GM12878 (cell line): ENCODE results near the gene CEP128. TPM values are rescaled to one million over a fixed set of nuclear protein-coding genes. Genes with fewer than 3 reads are reported as not detected.

Experiments used
- ATAC-seq: fragments of 200-7000 bp; cut with Tn5 transposase; 3 replicates; pipeline ENCODE4 v1.9.1; 2020; ENCODE audit warnings: mild to moderate bottlenecking, moderate library complexity
- BruUV-seq: library from RNA; stranded (reverse); fragments of 400-500 nt; replicated peaks from 2 replicates; lab custom pipeline; 2021; lab: Mats Ljungman, UMichigan
- CTCF ChIA-PET: fragments of 300-600 bp; sonication (Branson Sonifier 250); formaldehyde crosslinking; extraction: SDS; loops from one replicate; lab custom pipeline; 2021; ENCODE audit warnings: inconsistent platforms; lab: Yijun Ruan, JAX
- POLR2A ChIA-PET: fragments of 350-600 bp; formaldehyde crosslinking; extraction: SDS; loops from one replicate; lab custom pipeline; 2021; ENCODE audit warnings: inconsistent platforms; lab: Charles Lee
- RAD21 ChIA-PET: fragments of 300-600 bp; sonication (Branson Sonifier 250); formaldehyde crosslinking; loops from one replicate; lab custom pipeline; 2023; ENCODE audit warnings: antibody characterized with exemption; ENCODE audit not compliant: unreplicated experiment; lab: Charles Lee
- SMC1A ChIA-PET: fragments of 300-600 bp; sonication (Branson Sonifier 250); formaldehyde crosslinking; loops from one replicate; lab custom pipeline; 2023; ENCODE audit not compliant: unreplicated experiment, uncharacterized antibody; lab: Charles Lee
- DNase-seq: peaks from one replicate; pipeline ENCODE4 v3.0.0-alpha.2; 2011; ENCODE audit warnings: low read depth, low spot score
- FAIRE-seq: peaks from 3 replicates; lab custom pipeline; 2011; peaks lifted over from hg19 to GRCh38; lab: Jason Lieb, UNC
- H2AFZ ChIP-seq: 2 replicates; pipeline ENCODE4 v1.6.0; 2011; ENCODE audit warnings: low read depth, low read length, control low read depth; ENCODE audit not compliant: control insufficient read depth
- H3K27ac ChIP-seq: 2 replicates; pipeline ENCODE4 v1.5.1; 2011; ENCODE audit warnings: control low read depth; ENCODE audit not compliant: control insufficient read depth, insufficient read depth
- H3K27me3 ChIP-seq, 2 experiments: replicated peaks in 1 of 2; 2 replicates each; pipeline versions ENCODE4 v1.6.0 to v1.6.1; 2011; ENCODE audit warnings: low read length in 1 of 2; ENCODE audit not compliant: control insufficient read depth in 2 of 2, insufficient read depth in 2 of 2
- H3K36me3 ChIP-seq, 2 experiments: 2 replicates each; pipeline ENCODE4 v1.5.1; 2011; ENCODE audit warnings: low read length in 1 of 2; ENCODE audit not compliant: control insufficient read depth in 2 of 2, insufficient read depth in 2 of 2
- H3K4me1 ChIP-seq: 2 replicates; pipeline ENCODE4 v1.6.1; 2011; ENCODE audit warnings: mild to moderate bottlenecking, low read length, moderate library complexity, mixed read lengths; ENCODE audit not compliant: control insufficient read depth, insufficient read depth
- H3K4me2 ChIP-seq: 2 replicates; pipeline ENCODE4 v1.6.0; 2011; ENCODE audit warnings: control low read depth; ENCODE audit not compliant: control insufficient read depth, insufficient read depth
- H3K4me3 ChIP-seq: fragments of 200-600 bp; sonication (generic); 2 replicates; pipeline ENCODE4 v1.5.1; 2016
- H3K79me2 ChIP-seq: 2 replicates; pipeline ENCODE4 v1.6.0; 2011; ENCODE audit warnings: low read length; ENCODE audit not compliant: control insufficient read depth, insufficient read depth
- H3K9ac ChIP-seq: 2 replicates; pipeline ENCODE4 v1.8.0; 2011; ENCODE audit warnings: low read length, control low read depth, mixed read lengths; ENCODE audit not compliant: control insufficient read depth, insufficient read depth
- H3K9me3 ChIP-seq: replicated peaks from 3 replicates; pipeline ENCODE4 v1.5.1; 2011; ENCODE audit warnings: mild to moderate bottlenecking, low read length; ENCODE audit not compliant: control insufficient read depth, insufficient read depth
- H4K20me1 ChIP-seq: 2 replicates; pipeline ENCODE4 v1.6.0; 2011; ENCODE audit not compliant: control insufficient read depth, insufficient read depth
- ASH2L ChIP-seq: fragments of 300-600, 200-600 bp; sonication (generic); IDR thresholded peaks from 2 replicates; pipeline ENCODE4 v1.6.1; 2017; ENCODE audit warnings: low read depth, mild to moderate bottlenecking, borderline replicate concordance
- BCL11A ChIP-seq: IDR thresholded peaks from 2 replicates; pipeline ENCODE4 v1.6.1; 2011; ENCODE audit warnings: low read depth, low read length
- CBX3 ChIP-seq: fragments of 200-600 bp; sonication (generic); IDR thresholded peaks from 2 replicates; pipeline ENCODE4 v1.6.1; 2016; ENCODE audit warnings: low read depth, borderline replicate concordance
- EZH2 ChIP-seq: IDR thresholded peaks from 2 replicates; pipeline ENCODE4 v1.6.1; 2012; ENCODE audit warnings: low read depth, mild to moderate bottlenecking, control low read depth, inconsistent platforms, low read length, borderline replicate concordance; ENCODE audit not compliant: control insufficient read depth
- FOS ChIP-seq: IDR thresholded peaks from 3 replicates; pipeline ENCODE4 v1.6.1; 2011; ENCODE audit warnings: borderline replicate concordance; ENCODE audit not compliant: insufficient read length; ENCODE audit errors: extremely low read depth
- HCFC1 ChIP-seq: fragments of 150-350 bp; IDR thresholded peaks from 2 replicates; pipeline ENCODE4 v1.6.1; 2014; ENCODE audit warnings: low read length
- HDAC6 ChIP-seq: fragments of 200-600 bp; sonication (generic); IDR thresholded peaks from one replicate; pipeline ENCODE4 v1.8.0; 2017; ENCODE audit warnings: antibody characterized with exemption; ENCODE audit not compliant: unreplicated experiment
- MXI1 ChIP-seq: fragments of 150-350 bp; IDR thresholded peaks from 2 replicates; pipeline ENCODE4 v1.6.1; 2011; ENCODE audit warnings: low read depth, mild to moderate bottlenecking, inconsistent platforms, low read length, improper control_type of control experiment
- MYC ChIP-seq: IDR thresholded peaks from 2 replicates; pipeline ENCODE4 v1.6.1; 2011; ENCODE audit warnings: mild to moderate bottlenecking, low read length, moderate library complexity, inconsistent platforms; ENCODE audit not compliant: insufficient read depth, insufficient replicate concordance, insufficient read length, severe bottlenecking
- NR2C2 ChIP-seq: IDR thresholded peaks from 2 replicates; pipeline ENCODE4 v1.6.1; 2011; ENCODE audit warnings: borderline replicate concordance, low read depth; ENCODE audit not compliant: control insufficient read depth, insufficient read length
- POU2F2 ChIP-seq: IDR thresholded peaks from 3 replicates; pipeline ENCODE4 v1.6.1; 2011; ENCODE audit warnings: low read depth, mild to moderate bottlenecking, low read length, borderline replicate concordance
- SMAD5 ChIP-seq: IDR thresholded peaks from 2 replicates; pipeline ENCODE4 v1.6.1; 2016; ENCODE audit warnings: antibody characterized with exemption, low read depth
- SMC3 ChIP-seq: IDR thresholded peaks from 2 replicates; pipeline ENCODE4 v1.6.1; 2011; ENCODE audit warnings: low read length, improper control_type of control experiment, borderline replicate concordance
- TBL1XR1 ChIP-seq: IDR thresholded peaks from 2 replicates; pipeline ENCODE4 v1.6.1; 2012; ENCODE audit warnings: low read depth, low read length, improper control_type of control experiment
- ZNF384 ChIP-seq: IDR thresholded peaks from 2 replicates; pipeline ENCODE4 v1.6.1; 2012; ENCODE audit warnings: low read depth, mild to moderate bottlenecking, low read length, improper control_type of control experiment, borderline replicate concordance
- WGBS: methylation state at CpG from one replicate; pipeline ENCODE4 v1.1.6; 2016; ENCODE audit warnings: low lambda C conversion rate; ENCODE audit not compliant: insufficient replicate concordance, insufficient coverage; ENCODE audit errors: missing lambda C conversion rate; 5-methylcytosine and 5-hydroxymethylcytosine counted together
- in situ Hi-C: fragments of 300-500 bp; cut with MboI; formaldehyde crosslinking; loops from 9 replicates; pipeline ENCODE4 v1.14.3; 2018; ENCODE audit warnings: mixed read lengths
- intact Hi-C: fragments of 100-400 bp; cut with micrococcal nuclease; formaldehyde crosslinking; loops from one replicate; pipeline ENCODE4 v1.14.2; 2022; ENCODE audit not compliant: unreplicated experiment
- polyA plus RNA-seq, 11 experiments: library from polyadenylated mRNA; depleted of rRNA in 4 of 11; unstranded in 6 of 11; stranded (reverse) in 5 of 11; fragments of >200 nt; fragmentation: Nextera tagmentation in 4 of 11; fragmentation: Illumina TruSeq in 1 of 11; extraction: Ambion mirVana in 4 of 11; extraction: Trizol in 1 of 11; gene quantifications; 1 replicate in 1 of 11; 2 replicates in 10 of 11; pipeline versions ENCODE4 v1.2.1 to v1.2.3, GENCODE V29; 2011 to 2016; ENCODE audit warnings: inconsistent platforms in 2 of 11, missing spikeins in 2 of 11, low read depth in 1 of 11
- total RNA-seq, 4 experiments: library from RNA; depleted of rRNA in 3 of 4; stranded (reverse); fragments of >200 nt in 3 of 4; fragmentation: Illumina TruSeq in 1 of 4; extraction: Trizol in 1 of 4; gene quantifications; 2 replicates each; pipeline versions ENCODE4 v1.2.1 to v1.2.3, GENCODE V29; 2013 to 2021
- TF ChIP-seq, protein P1 (sequence below): IDR thresholded peaks from 2 replicates; pipeline ENCODE4 v1.6.1; 2012; ENCODE audit warnings: low read depth, low read length, improper control_type of control experiment
- TF ChIP-seq, protein P2 (sequence below): fragments of 150-350 bp; IDR thresholded peaks from 2 replicates; pipeline ENCODE4 v1.6.1; 2014; ENCODE audit warnings: mild to moderate bottlenecking, low read depth, low read length

Gene CEP128
- total and polyA plus RNA-seq, 10 of the 15 experiments (the other 5 are each of a cell fraction or from before 2014, with no cell fraction given): 1.1 to 6.7 (median 3.4) TPM

DNA sequence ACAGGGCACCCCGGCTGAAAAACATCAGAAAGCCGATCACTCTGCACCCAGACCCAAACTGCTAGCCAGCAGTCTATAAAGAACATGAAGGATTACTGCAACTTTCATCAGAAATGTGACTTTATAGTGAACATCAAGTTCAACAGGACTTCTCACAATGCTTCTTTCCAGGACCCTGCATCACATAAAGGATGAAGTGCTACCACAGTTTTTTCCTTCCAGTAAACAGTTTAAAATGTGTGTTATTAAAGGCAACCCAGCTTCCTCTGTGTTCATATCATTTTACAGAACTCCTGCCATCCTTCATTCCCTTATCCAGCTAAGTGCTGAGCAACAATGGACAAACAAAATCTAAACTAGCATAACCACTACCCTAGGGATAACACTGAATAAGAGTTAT, 449.9 kb downstream of the CEP128 start:
- Histone ChIP-seq H4K20me1 (no peaks in the 10 kb centered on the region), H3K4me2 (no peak overlapping the region)
- FAIRE-seq: no peak
- no peak for TF ChIP-seq SMAD5
- TF ChIP-seq, protein P1, sequence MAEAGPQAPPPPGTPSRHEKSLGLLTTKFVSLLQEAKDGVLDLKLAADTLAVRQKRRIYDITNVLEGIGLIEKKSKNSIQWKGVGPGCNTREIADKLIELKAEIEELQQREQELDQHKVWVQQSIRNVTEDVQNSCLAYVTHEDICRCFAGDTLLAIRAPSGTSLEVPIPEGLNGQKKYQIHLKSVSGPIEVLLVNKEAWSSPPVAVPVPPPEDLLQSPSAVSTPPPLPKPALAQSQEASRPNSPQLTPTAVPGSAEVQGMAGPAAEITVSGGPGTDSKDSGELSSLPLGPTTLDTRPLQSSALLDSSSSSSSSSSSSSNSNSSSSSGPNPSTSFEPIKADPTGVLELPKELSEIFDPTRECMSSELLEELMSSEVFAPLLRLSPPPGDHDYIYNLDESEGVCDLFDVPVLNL: no peak
- TF ChIP-seq ZNF384: no peak
- TF ChIP-seq CBX3: no peak
- TF ChIP-seq FOS: no peak
- TF ChIP-seq HCFC1: no peak
- TF ChIP-seq, protein P2, sequence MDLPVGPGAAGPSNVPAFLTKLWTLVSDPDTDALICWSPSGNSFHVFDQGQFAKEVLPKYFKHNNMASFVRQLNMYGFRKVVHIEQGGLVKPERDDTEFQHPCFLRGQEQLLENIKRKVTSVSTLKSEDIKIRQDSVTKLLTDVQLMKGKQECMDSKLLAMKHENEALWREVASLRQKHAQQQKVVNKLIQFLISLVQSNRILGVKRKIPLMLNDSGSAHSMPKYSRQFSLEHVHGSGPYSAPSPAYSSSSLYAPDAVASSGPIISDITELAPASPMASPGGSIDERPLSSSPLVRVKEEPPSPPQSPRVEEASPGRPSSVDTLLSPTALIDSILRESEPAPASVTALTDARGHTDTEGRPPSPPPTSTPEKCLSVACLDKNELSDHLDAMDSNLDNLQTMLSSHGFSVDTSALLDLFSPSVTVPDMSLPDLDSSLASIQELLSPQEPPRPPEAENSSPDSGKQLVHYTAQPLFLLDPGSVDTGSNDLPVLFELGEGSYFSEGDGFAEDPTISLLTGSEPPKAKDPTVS: no peak
- TF ChIP-seq MXI1: no peak
- TF ChIP-seq MYC: no peak
- TF ChIP-seq ASH2L: no peak
- TF ChIP-seq HDAC6: no peak
- TF ChIP-seq SMC3: no peak
- no peak for TF ChIP-seq NR2C2
- no peak for TF ChIP-seq BCL11A
- TF ChIP-seq TBL1XR1: no peak
- no peak for TF ChIP-seq EZH2
- TF ChIP-seq POU2F2: no peak
- TF ChIP-seq, all 136 proteins: peak for 0
- H3K9ac ChIP-seq: no peak overlapping the region
- 0% methylated on average over 2 of the region's 2 CpGs for WGBS
- no peak for DNase-seq
- intact Hi-C loops (no loop called here), in situ Hi-C loops (no loop called here)
- ATAC-seq: no peak
- ChIA-PET CTCF (no interaction called here), POLR2A (no interaction called here), RAD21 (no interaction called here), SMC1A (no interaction called here)
- H3K27me3 ChIP-seq: no peaks in the 10 kb centered on the region
- H3K9me3 ChIP-seq: no peaks in the 10 kb centered on the region
- H3K4me1 ChIP-seq: no peaks in the 10 kb centered on the region
- H3K79me2 ChIP-seq: no peaks in the 10 kb centered on the region
- no peaks in the 10 kb centered on the region for H3K36me3 ChIP-seq
- no peak overlapping the region for H3K27ac ChIP-seq
- no TSS peak for BruUV-seq
- H3K4me3 ChIP-seq: no peak overlapping the region
- no peak overlapping the region for H2AFZ ChIP-seq
